ENCODE data around the gene CTTN. TPM values are rescaled to one million over a fixed set of nuclear protein-coding genes. Genes with fewer than 3 reads are reported as not detected.

Gene CTTN
- total and polyA plus RNA-seq, 7 experiments from 2014 or later, result 0.07 to 2.6 (median 1.8) TPM; not detected in 1

Other genes with a start within 250 kb of the CTTN start
- 10 to 100 TPM in 3 of 5 experiments, 1 to 10 TPM in 2; 9.6 to 40.9 (median 38.4) TPM for gene FADD, start 195.2 kb upstream of the CTTN start, total RNA-seq
- 10 to 100 TPM; 11.4 to 27.2 TPM for gene FADD, start 195.2 kb upstream of the CTTN start, polyA plus RNA-seq
- 10 to 100 TPM; 41.5 to 71.0 (median 52.3) TPM for gene PPFIA1, start 127.8 kb upstream of the CTTN start, total RNA-seq
- 10 to 100 TPM; 14.3 to 14.8 TPM for gene PPFIA1, start 127.8 kb upstream of the CTTN start, polyA plus RNA-seq

All from naive thymus-derived CD4-positive, alpha-beta T cell (primary cell).